HS-27A (cell line): ENCODE measurements around the gene ANKFY1.
"Not testable (repeated sequence)": the region's sequence is repeated elsewhere in the genome, so short reads cannot be mapped to it uniquely, and the experiment has no call there.

Experiments used
- DNase-seq: peaks from one replicate; pipeline ENCODE4 v3.0.0-alpha.2; 2012; ENCODE audit warnings: low read depth, missing footprints

The ANKFY1 gene

GRCh38 chr17:4155980-4156620 lies 107.7 kb downstream of the ANKFY1 start:
- DNase-seq: no peak

GRCh38 chr17:4154201-4154600 lies 109.6 kb downstream of the ANKFY1 start:
- no peak for DNase-seq

GRCh38 chr17:4152471-4152870 lies 111.3 kb downstream of the ANKFY1 start:
- DNase-seq: no peak

GRCh38 chr17:4150096-4150495 lies 113.7 kb downstream of the ANKFY1 start:
- no peak for DNase-seq

GRCh38 chr17:4148611-4149308 lies 115.0 kb downstream of the ANKFY1 start:
- DNase-seq: no peak

GRCh38 chr17:4147751-4148310 lies 115.9 kb downstream of the ANKFY1 start:
- no peak for DNase-seq

GRCh38 chr17:4146641-4147040 lies 117.1 kb downstream of the ANKFY1 start:
- DNase-seq: no peak

GRCh38 chr17:4144422-4144747 lies 119.4 kb downstream of the ANKFY1 start:
- DNase-seq: no peak

- DNase-seq: peak; percentile 53
These were observed 120.0 kb downstream of the ANKFY1 start for GRCh38 chr17:4143563-4144421.

- no peak for DNase-seq
These were observed 121.5 kb downstream of the ANKFY1 start for GRCh38 chr17:4142107-4142900.

GRCh38 chr17:4140125-4140524 lies 123.7 kb downstream of the ANKFY1 start:
- DNase-seq: no peak

- DNase-seq: not testable (repeated sequence)
These were observed 124.8 kb downstream of the ANKFY1 start for GRCh38 chr17:4138906-4139526.

- DNase-seq: no peak
These were observed 127.4 kb downstream of the ANKFY1 start for GRCh38 chr17:4136373-4136772.

GRCh38 chr17:4135489-4135888 lies 128.3 kb downstream of the ANKFY1 start:
- DNase-seq: no peak

GRCh38 chr17:4134721-4135120 lies 129.1 kb downstream of the ANKFY1 start:
- DNase-seq: no peak

GRCh38 chr17:4130715-4131114 lies 133.1 kb downstream of the ANKFY1 start:
- no peak for DNase-seq

- DNase-seq: no peak
These were observed 136.2 kb downstream of the ANKFY1 start for GRCh38 chr17:4127555-4127954.

GRCh38 chr17:4125552-4125951 lies 138.2 kb downstream of the ANKFY1 start:
- DNase-seq: no peak

- DNase-seq: no peak
These were observed 138.8 kb downstream of the ANKFY1 start for GRCh38 chr17:4124999-4125398.

GRCh38 chr17:4120332-4120731 lies 143.4 kb downstream of the ANKFY1 start:
- no peak for DNase-seq

- no peak for DNase-seq
These were observed 144.5 kb downstream of the ANKFY1 start for GRCh38 chr17:4119299-4119698.
